GM21515 (cell line): ENCODE data around the gene MYO1E.
"Not testable (repeated sequence)": the region's sequence is repeated elsewhere in the genome, so short reads cannot be mapped to it uniquely, and the experiment has no call there.

Source experiments
- ATAC-seq: cut with Tn5 transposase; IDR thresholded peaks from one replicate; pipeline ENCODE4 v1.9.1; 2021; ENCODE audit not compliant: unreplicated experiment

MYO1E gene

GRCh38 chr15:59295261-59296001 is 77.2 kb downstream of the MYO1E start:
- ATAC-seq, result no peak

DNA sequence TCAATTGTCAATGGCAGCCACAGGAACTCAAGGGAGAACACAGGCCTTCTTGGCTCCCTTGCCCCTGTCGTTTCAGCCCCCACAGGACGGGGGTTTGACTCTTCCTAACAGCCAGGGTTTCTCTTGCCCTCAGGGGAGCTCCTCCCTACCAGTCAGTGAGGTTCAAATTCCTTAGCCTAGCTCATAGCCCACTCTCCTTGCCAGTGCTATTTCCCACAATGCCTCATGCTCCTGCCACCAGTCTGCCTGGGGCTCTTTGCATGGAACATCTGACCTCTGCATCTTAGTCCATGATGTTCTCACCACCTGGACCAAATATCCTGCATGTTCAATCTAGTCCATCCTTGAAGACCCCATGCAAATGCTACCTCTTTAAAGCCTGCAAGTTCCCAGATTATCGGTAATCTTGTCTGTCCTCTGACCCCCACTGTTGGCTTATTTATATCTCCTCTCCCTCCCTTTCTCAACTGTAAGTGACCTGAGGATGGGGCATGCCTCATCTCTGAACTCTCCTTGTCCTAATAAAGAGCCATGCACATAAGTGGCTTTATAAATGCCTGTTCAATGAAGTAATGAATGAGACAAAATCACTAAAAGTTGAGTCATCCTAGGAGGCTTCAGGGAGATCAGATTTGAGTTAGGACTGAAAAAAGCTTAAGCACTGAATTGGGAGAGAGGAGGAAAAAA is 78.0 kb downstream of the MYO1E start:
- ATAC-seq, result no peak

GRCh38 chr15:59292442-59293151 is 80.1 kb downstream of the MYO1E start:
- ATAC-seq, result no peak

- no peak for ATAC-seq
Measured at GRCh38 chr15:59291213-59291549, 81.5 kb downstream of the MYO1E start.

DNA sequence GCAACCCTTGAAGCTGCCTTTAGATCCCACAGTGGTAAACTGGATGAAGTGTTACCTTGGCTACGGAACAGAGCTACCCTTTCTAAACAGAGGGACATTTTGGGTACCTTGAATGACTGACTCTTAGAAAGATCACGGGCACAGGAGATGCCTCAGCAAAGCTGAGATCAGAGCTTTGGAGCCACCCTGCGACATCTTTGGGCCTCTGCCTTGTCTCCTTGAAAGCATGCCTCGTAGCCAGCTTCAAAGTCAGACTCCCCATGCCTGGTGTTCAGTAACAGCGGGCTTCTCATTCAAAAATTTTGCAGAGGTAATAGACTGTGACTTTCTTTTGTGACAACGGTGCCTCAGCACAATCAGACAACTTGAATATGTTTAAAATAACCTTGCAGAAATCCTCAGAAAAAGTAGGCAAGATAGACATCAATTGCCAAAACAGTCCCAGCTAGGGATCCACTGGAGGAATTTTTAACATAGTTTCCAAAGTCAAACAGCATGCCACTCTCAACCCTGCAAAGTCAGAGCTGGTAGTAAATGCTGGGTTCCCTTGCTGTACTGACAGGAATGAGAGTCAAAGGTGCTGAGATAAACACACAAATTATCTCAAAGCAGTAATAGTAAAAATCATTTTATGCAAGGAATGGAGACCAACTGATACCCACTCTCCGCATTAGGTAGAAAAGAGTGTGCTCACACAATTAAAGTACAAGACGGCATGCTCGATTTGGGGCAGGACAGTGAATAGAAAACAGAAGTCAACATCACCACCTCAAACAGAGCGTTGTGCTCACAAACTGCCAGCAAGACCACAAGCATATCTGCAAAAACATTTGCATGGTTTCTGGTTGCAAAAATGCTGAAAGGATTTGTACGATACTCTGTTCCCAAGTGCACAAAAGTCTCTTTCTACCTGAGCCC is 82.1 kb downstream of the MYO1E start:
- ATAC-seq, result no peak

DNA sequence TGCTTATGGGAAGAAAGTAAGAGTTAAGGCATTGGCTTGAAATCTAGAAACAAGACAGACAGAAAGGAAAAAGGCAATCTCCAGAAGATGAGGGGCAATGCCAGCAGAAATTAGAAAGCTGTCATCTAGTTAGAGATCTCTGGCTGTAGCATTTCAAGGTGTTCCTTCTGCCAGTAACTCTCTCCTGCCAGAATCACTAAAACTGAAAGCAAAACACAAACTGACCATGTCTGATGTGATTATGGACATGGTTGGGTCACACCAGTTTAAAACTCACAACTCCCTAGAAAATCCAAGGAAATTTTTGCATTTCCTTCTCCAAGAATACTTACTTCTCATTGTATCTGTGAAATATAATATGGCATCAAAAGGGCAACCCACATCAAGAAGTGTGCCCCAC is 83.1 kb downstream of the MYO1E start:
- no peak for ATAC-seq

DNA sequence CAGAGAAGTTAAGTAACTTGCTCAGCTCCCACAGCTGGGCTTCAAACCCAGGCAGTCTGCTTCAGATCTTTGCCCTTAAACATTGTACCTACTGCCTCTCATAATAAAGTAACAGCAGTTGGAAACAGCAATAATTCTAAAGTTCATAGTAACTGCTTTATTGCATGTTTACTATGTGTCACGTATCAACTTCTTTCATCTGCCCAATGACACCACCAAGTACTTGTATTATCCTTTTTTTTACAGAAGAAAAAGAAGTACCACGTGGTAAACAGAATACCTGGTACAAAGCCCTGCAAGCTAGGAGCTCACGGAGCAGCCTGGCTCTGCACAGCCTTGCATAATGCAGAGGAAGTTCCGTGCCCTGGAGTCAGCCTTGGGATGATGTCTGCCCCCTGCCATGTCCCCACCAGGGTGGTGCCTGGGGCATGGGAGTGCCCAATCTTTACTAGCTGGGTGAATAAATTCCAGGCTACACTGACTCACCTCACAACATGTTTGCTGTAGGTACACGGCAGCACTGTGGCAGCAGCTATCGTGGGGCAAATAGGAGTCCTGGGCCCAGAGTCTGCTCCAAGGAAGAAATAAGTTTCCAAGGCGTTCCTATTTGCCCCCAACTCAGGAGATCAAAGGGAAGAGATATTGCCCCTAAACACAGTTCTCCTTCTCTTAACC is 88.8 kb downstream of the MYO1E start:
- ATAC-seq, result no peak

GRCh38 chr15:59282515-59283337 is 89.9 kb downstream of the MYO1E start:
- ATAC-seq, result no peak

GRCh38 chr15:59281699-59282098 is 91.0 kb downstream of the MYO1E start:
- ATAC-seq, result no peak

GRCh38 chr15:59280855-59281254 is 91.8 kb downstream of the MYO1E start:
- no peak for ATAC-seq

DNA sequence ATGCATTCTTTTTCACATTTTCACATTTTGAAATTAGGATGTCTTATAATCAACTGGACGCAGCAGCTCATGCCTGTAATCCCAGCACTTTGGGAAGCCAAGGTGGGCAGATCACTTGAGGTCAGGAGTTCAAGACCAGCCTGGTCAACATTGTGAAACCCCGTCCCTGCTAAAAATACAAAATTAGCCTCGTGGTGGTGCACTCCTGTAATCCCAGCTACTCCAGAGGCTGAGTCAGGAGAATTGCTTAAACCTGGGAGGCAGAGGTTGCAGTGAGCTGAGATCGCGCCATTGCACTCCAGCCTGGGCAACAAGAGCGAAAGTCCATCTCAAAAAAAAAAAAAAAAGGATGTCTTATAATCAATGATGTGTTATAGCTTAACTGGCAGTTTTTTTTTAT is 92.4 kb downstream of the MYO1E start:
- not testable (repeated sequence) for ATAC-seq

- no peak for ATAC-seq
Measured at GRCh38 chr15:59279023-59279422, 93.6 kb downstream of the MYO1E start.

- no peak for ATAC-seq
Measured at GRCh38 chr15:59278120-59278519, 94.6 kb downstream of the MYO1E start.

DNA sequence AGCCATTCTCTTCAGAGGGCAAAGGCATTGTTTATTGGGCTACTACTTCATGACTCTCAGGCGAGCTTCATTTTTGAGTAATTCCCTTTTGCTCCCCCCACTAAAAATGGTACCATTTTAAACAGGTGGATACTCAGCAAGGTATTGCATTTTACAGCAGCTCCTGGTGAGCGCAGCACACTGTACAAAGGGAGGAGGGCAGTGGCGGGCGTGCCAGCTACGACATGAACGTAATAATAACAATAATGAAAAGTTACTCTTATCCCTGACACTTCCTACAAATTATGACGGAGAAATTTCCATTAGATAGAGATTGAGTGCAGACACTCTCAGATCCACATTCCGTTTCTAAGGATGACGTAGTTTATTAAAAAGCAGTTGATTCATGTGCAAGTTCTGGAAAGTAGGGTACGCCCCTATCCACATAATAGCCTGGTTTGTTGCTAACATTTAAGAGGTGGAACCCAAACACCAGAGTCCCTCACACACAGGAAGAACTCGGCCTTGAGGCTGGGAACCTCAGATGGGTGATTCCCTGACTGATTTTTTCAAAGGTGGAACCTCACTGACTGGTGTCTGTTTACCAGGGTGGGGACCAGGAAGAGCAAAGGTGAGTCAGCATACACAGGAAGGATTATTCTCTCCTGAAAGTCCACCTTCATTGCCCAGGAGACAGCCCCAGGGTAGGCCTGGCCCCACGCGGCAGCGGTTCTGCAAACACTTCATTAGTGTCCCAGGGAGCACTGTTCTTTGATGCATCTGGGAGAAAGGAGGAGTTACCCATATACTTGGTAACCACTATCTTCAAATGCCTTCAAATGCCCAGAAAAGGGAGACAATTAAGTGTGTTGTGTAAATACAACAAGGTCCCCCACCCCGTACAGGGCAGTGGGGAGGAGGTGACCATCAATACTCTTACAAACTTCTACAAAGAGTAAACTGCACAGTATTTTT is 96.2 kb downstream of the MYO1E start:
- ATAC-seq, result no peak

DNA sequence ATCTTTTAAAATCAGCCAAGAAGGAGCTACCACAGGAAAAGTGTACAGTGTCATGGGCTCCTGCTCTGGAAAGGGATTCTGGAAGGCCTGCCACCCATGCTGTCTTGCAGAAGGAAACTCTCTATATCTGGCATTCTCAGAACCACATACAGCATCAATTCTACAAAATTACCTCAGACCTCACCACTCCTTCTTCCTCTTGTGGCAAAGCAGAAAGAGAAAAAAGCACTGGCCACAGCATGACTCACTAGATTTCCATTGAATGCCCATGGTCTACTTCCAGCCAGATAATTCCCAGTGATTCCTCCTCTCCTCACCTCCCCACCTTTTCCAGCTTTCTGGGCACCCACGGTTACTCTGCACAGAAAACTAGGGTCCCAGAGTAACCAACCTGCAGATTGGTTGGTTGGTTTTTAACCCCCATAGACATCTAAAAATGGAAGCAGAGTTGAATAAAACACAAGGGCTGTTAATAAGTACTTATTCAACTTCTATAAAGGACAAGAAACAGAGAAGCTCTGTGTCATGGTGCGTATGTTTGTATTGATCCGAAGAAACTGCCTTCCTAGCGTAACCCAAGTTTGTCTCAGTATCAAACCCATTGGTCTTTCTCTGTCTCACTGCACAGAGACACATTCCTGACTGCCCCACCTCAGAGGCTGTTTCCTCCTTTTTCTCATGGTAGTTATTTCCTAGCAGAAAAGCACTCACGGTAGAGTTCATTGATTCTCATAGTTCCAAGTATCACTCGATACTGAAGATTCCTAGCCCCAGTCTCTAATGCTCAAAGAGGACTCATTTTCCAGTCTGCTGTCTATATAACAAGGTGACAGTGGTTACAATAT is 98.3 kb downstream of the MYO1E start:
- no peak for ATAC-seq

GRCh38 chr15:59273234-59273633 is 99.4 kb downstream of the MYO1E start:
- no peak for ATAC-seq

DNA sequence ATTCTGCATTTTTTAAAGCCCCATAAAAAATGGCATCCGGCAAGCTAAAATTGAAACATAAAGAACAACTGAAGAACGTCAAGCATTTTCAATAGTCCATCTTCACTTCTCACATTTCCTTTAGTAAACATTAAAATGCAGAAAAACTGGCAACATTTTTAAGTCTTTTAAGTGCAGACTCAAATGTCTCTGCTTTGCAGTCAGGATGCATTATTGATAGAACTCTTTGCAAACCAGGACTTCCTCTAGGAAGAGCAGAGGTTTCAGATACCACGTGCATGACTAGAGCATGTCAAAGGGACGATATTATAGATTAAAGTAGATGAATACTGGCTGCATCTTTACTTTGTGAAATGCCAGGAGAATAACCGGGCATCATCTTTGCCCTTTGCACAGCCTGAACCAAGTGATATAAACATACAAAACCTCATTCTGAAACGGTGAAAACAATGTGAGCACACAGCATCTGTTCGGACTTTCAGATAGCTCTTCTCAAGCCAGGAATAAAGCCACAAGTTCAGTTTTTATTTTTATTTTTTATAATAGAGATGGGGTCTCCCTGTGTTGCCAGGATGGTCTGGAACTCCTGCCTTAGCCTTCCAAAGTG is 101.0 kb downstream of the MYO1E start:
- no peak for ATAC-seq
